ENCODE results near the gene SPAG6.

The SPAG6 gene

GRCh38 chr10:22459496-22459895 is 114.2 kb downstream of the SPAG6 start:
- DNase-seq (ENCODE audit: low read depth in 1 of 2, low spot score in 1 of 2) = no peak
- Histone ChIP-seq H3K27me3 (ENCODE audit: insufficient read depth, poor library complexity, severe bottlenecking) (no peaks in the 10 kb centered on the region), H3K27ac (replicated peaks) (no peak overlapping the region), H3K4me3 (replicated peaks; ENCODE audit: insufficient read depth, low read length) (no peak overlapping the region)
- TF ChIP-seq, protein P1, sequence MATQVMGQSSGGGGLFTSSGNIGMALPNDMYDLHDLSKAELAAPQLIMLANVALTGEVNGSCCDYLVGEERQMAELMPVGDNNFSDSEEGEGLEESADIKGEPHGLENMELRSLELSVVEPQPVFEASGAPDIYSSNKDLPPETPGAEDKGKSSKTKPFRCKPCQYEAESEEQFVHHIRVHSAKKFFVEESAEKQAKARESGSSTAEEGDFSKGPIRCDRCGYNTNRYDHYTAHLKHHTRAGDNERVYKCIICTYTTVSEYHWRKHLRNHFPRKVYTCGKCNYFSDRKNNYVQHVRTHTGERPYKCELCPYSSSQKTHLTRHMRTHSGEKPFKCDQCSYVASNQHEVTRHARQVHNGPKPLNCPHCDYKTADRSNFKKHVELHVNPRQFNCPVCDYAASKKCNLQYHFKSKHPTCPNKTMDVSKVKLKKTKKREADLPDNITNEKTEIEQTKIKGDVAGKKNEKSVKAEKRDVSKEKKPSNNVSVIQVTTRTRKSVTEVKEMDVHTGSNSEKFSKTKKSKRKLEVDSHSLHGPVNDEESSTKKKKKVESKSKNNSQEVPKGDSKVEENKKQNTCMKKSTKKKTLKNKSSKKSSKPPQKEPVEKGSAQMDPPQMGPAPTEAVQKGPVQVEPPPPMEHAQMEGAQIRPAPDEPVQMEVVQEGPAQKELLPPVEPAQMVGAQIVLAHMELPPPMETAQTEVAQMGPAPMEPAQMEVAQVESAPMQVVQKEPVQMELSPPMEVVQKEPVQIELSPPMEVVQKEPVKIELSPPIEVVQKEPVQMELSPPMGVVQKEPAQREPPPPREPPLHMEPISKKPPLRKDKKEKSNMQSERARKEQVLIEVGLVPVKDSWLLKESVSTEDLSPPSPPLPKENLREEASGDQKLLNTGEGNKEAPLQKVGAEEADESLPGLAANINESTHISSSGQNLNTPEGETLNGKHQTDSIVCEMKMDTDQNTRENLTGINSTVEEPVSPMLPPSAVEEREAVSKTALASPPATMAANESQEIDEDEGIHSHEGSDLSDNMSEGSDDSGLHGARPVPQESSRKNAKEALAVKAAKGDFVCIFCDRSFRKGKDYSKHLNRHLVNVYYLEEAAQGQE (IDR thresholded peaks at IDR 0.05; ENCODE audit: insufficient replicate concordance, low read depth) = no peak
- TF ChIP-seq SPI1 (IDR thresholded peaks at IDR 0.05; ENCODE audit: borderline replicate concordance, low read depth) = no peak
- no peak for TF ChIP-seq GABPA (IDR thresholded peaks at IDR 0.05; ENCODE audit: low read depth)
- TF ChIP-seq, protein P2, sequence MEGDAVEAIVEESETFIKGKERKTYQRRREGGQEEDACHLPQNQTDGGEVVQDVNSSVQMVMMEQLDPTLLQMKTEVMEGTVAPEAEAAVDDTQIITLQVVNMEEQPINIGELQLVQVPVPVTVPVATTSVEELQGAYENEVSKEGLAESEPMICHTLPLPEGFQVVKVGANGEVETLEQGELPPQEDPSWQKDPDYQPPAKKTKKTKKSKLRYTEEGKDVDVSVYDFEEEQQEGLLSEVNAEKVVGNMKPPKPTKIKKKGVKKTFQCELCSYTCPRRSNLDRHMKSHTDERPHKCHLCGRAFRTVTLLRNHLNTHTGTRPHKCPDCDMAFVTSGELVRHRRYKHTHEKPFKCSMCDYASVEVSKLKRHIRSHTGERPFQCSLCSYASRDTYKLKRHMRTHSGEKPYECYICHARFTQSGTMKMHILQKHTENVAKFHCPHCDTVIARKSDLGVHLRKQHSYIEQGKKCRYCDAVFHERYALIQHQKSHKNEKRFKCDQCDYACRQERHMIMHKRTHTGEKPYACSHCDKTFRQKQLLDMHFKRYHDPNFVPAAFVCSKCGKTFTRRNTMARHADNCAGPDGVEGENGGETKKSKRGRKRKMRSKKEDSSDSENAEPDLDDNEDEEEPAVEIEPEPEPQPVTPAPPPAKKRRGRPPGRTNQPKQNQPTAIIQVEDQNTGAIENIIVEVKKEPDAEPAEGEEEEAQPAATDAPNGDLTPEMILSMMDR (IDR thresholded peaks at IDR 0.05; ENCODE audit: insufficient read depth, low read length) = no peak
- no peak for TF ChIP-seq POLR2AphosphoS5 (IDR thresholded peaks at IDR 0.05; ENCODE audit: low read depth)

- TF ChIP-seq, protein P2 (IDR thresholded peaks at IDR 0.05; ENCODE audit: insufficient read depth, low read length) = no peak
- TF ChIP-seq SPI1 (IDR thresholded peaks at IDR 0.05; ENCODE audit: borderline replicate concordance, low read depth) = no peak
- TF ChIP-seq GABPA (IDR thresholded peaks at IDR 0.05; ENCODE audit: low read depth) = no peak
- TF ChIP-seq, protein P1 (IDR thresholded peaks at IDR 0.05; ENCODE audit: insufficient replicate concordance, low read depth) = no peak
- TF ChIP-seq POLR2AphosphoS5 (IDR thresholded peaks at IDR 0.05; ENCODE audit: low read depth) = no peak
- no peak for DNase-seq (ENCODE audit: low read depth in 1 of 2, low spot score in 1 of 2)
- Histone ChIP-seq H3K27ac (replicated peaks) (no peak overlapping the region), H3K4me3 (replicated peaks; ENCODE audit: insufficient read depth, low read length) (no peak overlapping the region), H3K27me3 (ENCODE audit: insufficient read depth, poor library complexity, severe bottlenecking) (no peaks in the 10 kb centered on the region)
Observed at GRCh38 chr10:22460101-22460500, 114.8 kb downstream of the SPAG6 start.

- TF ChIP-seq POLR2AphosphoS5 (IDR thresholded peaks at IDR 0.05; ENCODE audit: low read depth) = no peak
- no peak for TF ChIP-seq GABPA (IDR thresholded peaks at IDR 0.05; ENCODE audit: low read depth)
Observed at GRCh38 chr10:22460531-22461403, 115.5 kb downstream of the SPAG6 start.

GRCh38 chr10:22461891-22462290 is 116.6 kb downstream of the SPAG6 start:
- Histone ChIP-seq H3K27me3 (ENCODE audit: insufficient read depth, poor library complexity, severe bottlenecking) (no peaks in the 10 kb centered on the region), H3K4me3 (replicated peaks; ENCODE audit: insufficient read depth, low read length) (no peak overlapping the region), H3K27ac (replicated peaks) (no peak overlapping the region)
- TF ChIP-seq, protein P1 (IDR thresholded peaks at IDR 0.05; ENCODE audit: insufficient replicate concordance, low read depth) = no peak
- TF ChIP-seq, protein P2 (IDR thresholded peaks at IDR 0.05; ENCODE audit: insufficient read depth, low read length) = no peak
- TF ChIP-seq POLR2AphosphoS5 (IDR thresholded peaks at IDR 0.05; ENCODE audit: low read depth) = no peak
- TF ChIP-seq SPI1 (IDR thresholded peaks at IDR 0.05; ENCODE audit: borderline replicate concordance, low read depth) = no peak
- TF ChIP-seq GABPA (IDR thresholded peaks at IDR 0.05; ENCODE audit: low read depth) = no peak
- DNase-seq (ENCODE audit: low read depth in 1 of 2, low spot score in 1 of 2) = no peak

More at GRCh38 chr10:22460531-22461403, 115.5 kb downstream of the SPAG6 start:
- no peak for DNase-seq (ENCODE audit: low read depth in 1 of 2, low spot score in 1 of 2)
- no peaks in the 10 kb centered on the region for H3K27me3 ChIP-seq (ENCODE audit: insufficient read depth, poor library complexity, severe bottlenecking)
- H3K4me3 ChIP-seq (replicated peaks; ENCODE audit: insufficient read depth, low read length) = no peak overlapping the region
- H3K27ac ChIP-seq (replicated peaks) = no peak overlapping the region

All from HL-60 (cell line).